ENCODE data around the gene MGAT5B.

DNA sequence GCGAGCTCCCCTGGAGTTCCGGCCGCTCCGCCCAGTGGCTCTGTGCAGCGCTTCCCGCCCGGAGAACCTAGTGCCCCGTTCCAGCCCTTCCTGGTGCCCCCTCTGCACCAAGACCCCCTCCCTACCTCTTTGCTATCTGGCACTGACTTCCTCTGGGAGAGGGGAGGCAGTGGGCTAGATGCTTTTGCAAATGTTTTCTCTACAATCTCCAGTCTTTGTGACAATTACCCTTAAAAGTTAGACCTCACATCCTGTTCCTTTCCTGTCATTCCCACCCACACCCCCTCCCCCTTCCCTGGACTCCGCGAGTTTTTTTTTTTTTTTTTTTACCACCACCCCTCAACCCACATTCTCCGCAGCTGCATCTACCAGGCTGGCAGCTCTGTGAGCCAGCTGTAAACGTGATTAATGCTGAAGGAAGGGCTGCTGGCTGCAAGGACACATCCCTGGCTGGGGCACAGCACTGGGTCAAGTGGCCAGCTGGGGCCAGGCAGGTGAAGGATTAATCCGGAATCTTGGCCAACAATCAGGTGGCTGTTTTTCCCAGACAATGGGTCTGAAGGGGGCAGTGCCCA is 101.5 kb downstream of the MGAT5B start:
- TF ChIP-seq, protein P1, sequence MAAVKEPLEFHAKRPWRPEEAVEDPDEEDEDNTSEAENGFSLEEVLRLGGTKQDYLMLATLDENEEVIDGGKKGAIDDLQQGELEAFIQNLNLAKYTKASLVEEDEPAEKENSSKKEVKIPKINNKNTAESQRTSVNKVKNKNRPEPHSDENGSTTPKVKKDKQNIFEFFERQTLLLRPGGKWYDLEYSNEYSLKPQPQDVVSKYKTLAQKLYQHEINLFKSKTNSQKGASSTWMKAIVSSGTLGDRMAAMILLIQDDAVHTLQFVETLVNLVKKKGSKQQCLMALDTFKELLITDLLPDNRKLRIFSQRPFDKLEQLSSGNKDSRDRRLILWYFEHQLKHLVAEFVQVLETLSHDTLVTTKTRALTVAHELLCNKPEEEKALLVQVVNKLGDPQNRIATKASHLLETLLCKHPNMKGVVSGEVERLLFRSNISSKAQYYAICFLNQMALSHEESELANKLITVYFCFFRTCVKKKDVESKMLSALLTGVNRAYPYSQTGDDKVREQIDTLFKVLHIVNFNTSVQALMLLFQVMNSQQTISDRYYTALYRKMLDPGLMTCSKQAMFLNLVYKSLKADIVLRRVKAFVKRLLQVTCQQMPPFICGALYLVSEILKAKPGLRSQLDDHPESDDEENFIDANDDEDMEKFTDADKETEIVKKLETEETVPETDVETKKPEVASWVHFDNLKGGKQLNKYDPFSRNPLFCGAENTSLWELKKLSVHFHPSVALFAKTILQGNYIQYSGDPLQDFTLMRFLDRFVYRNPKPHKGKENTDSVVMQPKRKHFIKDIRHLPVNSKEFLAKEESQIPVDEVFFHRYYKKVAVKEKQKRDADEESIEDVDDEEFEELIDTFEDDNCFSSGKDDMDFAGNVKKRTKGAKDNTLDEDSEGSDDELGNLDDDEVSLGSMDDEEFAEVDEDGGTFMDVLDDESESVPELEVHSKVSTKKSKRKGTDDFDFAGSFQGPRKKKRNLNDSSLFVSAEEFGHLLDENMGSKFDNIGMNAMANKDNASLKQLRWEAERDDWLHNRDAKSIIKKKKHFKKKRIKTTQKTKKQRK (IDR thresholded peaks at IDR 0.05; ENCODE audit: borderline replicate concordance, low read depth, low read length) = no peak
- no peak for TF ChIP-seq FOS (IDR thresholded peaks at IDR 0.05; ENCODE audit: extremely low read depth, insufficient read length)
- no peak for TF ChIP-seq POLR2AphosphoS5 (IDR thresholded peaks at IDR 0.05; ENCODE audit: control insufficient read depth, insufficient read depth, low read depth, low read length)
- TF ChIP-seq, protein P2, sequence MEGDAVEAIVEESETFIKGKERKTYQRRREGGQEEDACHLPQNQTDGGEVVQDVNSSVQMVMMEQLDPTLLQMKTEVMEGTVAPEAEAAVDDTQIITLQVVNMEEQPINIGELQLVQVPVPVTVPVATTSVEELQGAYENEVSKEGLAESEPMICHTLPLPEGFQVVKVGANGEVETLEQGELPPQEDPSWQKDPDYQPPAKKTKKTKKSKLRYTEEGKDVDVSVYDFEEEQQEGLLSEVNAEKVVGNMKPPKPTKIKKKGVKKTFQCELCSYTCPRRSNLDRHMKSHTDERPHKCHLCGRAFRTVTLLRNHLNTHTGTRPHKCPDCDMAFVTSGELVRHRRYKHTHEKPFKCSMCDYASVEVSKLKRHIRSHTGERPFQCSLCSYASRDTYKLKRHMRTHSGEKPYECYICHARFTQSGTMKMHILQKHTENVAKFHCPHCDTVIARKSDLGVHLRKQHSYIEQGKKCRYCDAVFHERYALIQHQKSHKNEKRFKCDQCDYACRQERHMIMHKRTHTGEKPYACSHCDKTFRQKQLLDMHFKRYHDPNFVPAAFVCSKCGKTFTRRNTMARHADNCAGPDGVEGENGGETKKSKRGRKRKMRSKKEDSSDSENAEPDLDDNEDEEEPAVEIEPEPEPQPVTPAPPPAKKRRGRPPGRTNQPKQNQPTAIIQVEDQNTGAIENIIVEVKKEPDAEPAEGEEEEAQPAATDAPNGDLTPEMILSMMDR (IDR thresholded peaks at IDR 0.05 in 2 of 3, conservative IDR thresholded peaks at IDR 0.05 in 1 of 3; ENCODE audit: insufficient read depth in 2 of 3, low read depth in 1 of 3, low read length in 3 of 3) = no peak
- no peak for TF ChIP-seq CEBPB (tag; IDR thresholded peaks at IDR 0.05)
- no peak for TF ChIP-seq ZNF274 (IDR thresholded peaks at IDR 0.05; ENCODE audit: borderline replicate concordance, low read depth, low read length)
- TF ChIP-seq, protein P3, sequence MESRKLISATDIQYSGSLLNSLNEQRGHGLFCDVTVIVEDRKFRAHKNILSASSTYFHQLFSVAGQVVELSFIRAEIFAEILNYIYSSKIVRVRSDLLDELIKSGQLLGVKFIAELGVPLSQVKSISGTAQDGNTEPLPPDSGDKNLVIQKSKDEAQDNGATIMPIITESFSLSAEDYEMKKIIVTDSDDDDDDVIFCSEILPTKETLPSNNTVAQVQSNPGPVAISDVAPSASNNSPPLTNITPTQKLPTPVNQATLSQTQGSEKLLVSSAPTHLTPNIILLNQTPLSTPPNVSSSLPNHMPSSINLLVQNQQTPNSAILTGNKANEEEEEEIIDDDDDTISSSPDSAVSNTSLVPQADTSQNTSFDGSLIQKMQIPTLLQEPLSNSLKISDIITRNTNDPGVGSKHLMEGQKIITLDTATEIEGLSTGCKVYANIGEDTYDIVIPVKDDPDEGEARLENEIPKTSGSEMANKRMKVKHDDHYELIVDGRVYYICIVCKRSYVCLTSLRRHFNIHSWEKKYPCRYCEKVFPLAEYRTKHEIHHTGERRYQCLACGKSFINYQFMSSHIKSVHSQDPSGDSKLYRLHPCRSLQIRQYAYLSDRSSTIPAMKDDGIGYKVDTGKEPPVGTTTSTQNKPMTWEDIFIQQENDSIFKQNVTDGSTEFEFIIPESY (CRISPR knock-in tag; IDR thresholded peaks at IDR 0.05) = no peak
- TF ChIP-seq, protein P4, sequence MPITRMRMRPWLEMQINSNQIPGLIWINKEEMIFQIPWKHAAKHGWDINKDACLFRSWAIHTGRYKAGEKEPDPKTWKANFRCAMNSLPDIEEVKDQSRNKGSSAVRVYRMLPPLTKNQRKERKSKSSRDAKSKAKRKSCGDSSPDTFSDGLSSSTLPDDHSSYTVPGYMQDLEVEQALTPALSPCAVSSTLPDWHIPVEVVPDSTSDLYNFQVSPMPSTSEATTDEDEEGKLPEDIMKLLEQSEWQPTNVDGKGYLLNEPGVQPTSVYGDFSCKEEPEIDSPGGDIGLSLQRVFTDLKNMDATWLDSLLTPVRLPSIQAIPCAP (CRISPR knock-in tag; IDR thresholded peaks at IDR 0.05; ENCODE audit: borderline replicate concordance) = no peak
